Activated naive CD4-positive, alpha-beta T cell treated with anti-CD3 and anti-CD28 coated beads, Interleukin-2, amount 50 U/mL, for 16 hours (primary cell): ENCODE results near the gene SPPL3.

Source experiments
- DNase-seq: peaks from one replicate; pipeline ENCODE4 v3.0.0-alpha.2; 2020

SPPL3 gene

GRCh38 chr12:120767071-120768024 is 136.8 kb downstream of the SPPL3 start:
- no peak for DNase-seq

- no peak for DNase-seq
Measured at GRCh38 chr12:120766566-120766965, 137.6 kb downstream of the SPPL3 start.

- no peak for DNase-seq
Measured at GRCh38 chr12:120764816-120765215, 139.3 kb downstream of the SPPL3 start.

GRCh38 chr12:120763250-120763649 is 140.9 kb downstream of the SPPL3 start:
- no peak for DNase-seq

- DNase-seq = no peak
Measured at GRCh38 chr12:120762086-120762485, 142.1 kb downstream of the SPPL3 start.

- no peak for DNase-seq
Measured at GRCh38 chr12:120761519-120761934, 142.6 kb downstream of the SPPL3 start.

GRCh38 chr12:120760349-120761254 is 143.6 kb downstream of the SPPL3 start:
- DNase-seq = no peak

GRCh38 chr12:120759591-120760348 is 144.4 kb downstream of the SPPL3 start:
- no peak for DNase-seq

GRCh38 chr12:120758798-120759590 is 145.2 kb downstream of the SPPL3 start:
- DNase-seq = no peak

- no peak for DNase-seq
Measured at GRCh38 chr12:120757949-120758348, 146.2 kb downstream of the SPPL3 start.

- DNase-seq = no peak
Measured at GRCh38 chr12:120757226-120757742, 146.9 kb downstream of the SPPL3 start.

GRCh38 chr12:120755269-120755668 is 148.9 kb downstream of the SPPL3 start:
- DNase-seq = no peak

GRCh38 chr12:120754792-120755191 is 149.4 kb downstream of the SPPL3 start:
- DNase-seq = no peak

- DNase-seq = no peak
Measured at GRCh38 chr12:120751389-120751788, 152.8 kb downstream of the SPPL3 start.

GRCh38 chr12:120750806-120751205 is 153.4 kb downstream of the SPPL3 start:
- DNase-seq = no peak

- DNase-seq = no peak
Measured at GRCh38 chr12:120749256-120749655, 154.9 kb downstream of the SPPL3 start.

- DNase-seq = no peak
Measured at GRCh38 chr12:120748242-120748641, 155.9 kb downstream of the SPPL3 start.

GRCh38 chr12:120744922-120745493 is 159.2 kb downstream of the SPPL3 start:
- DNase-seq = no peak

GRCh38 chr12:120741476-120742421 is 162.4 kb downstream of the SPPL3 start:
- DNase-seq = no peak

GRCh38 chr12:120740871-120741270 is 163.3 kb downstream of the SPPL3 start:
- DNase-seq = no peak
